Common myeloid progenitor, CD34-positive (primary cell): ENCODE data around the gene APOA1.

Experiments
- CTCF ChIA-PET: fragments of 350-600 bp; sonication (Branson Sonifier 250); formaldehyde crosslinking; loops from one replicate; lab custom pipeline; 2021; ENCODE audit warnings: antibody characterized with exemption; lab: Charles Lee
- POLR2A ChIA-PET: fragments of 350-600 bp; sonication (Branson Sonifier 250); formaldehyde crosslinking; loops from one replicate; lab custom pipeline; 2021; ENCODE audit warnings: antibody characterized with exemption; lab: Charles Lee
- DNase-seq, 3 donors: peaks; one replicate each; pipeline versions ENCODE4 v3.0.0 to v3.0.0-alpha.2; 2013
- H3K27ac ChIP-seq, 2 experiments: 1 replicate in 1 of 2; 2 replicates in 1 of 2; pipeline ENCODE4 v1.7.0; 2013; ENCODE audit warnings: inconsistent platforms in 2 of 2, low read length in 2 of 2, mild to moderate bottlenecking in 2 of 2, low read depth in 1 of 2, moderate library complexity in 1 of 2; ENCODE audit not compliant: severe bottlenecking in 2 of 2, insufficient read depth in 1 of 2, poor library complexity in 1 of 2
- H3K27me3 ChIP-seq, 5 experiments: replicated peaks in 2 of 5; 1 replicate in 3 of 5; 2 replicates in 2 of 5; pipeline versions ENCODE4 v1.6.1 to v1.7.0; 2013; ENCODE audit warnings: low read length in 4 of 5, mild to moderate bottlenecking in 2 of 5, moderate library complexity in 2 of 5, inconsistent platforms in 1 of 5; ENCODE audit not compliant: insufficient read depth in 5 of 5, control insufficient read depth in 4 of 5
- H3K36me3 ChIP-seq, 4 experiments: 1 replicate in 2 of 4; 2 replicates in 2 of 4; pipeline versions ENCODE4 v1.6.1 to v1.7.0; 2013; ENCODE audit warnings: low read length in 3 of 4, control low read depth in 1 of 4, mild to moderate bottlenecking in 1 of 4; ENCODE audit not compliant: control insufficient read depth in 4 of 4, insufficient read depth in 4 of 4
- H3K4me1 ChIP-seq, 4 experiments: 1 replicate in 3 of 4; 2 replicates in 1 of 4; pipeline versions ENCODE4 v1.6.1 to v1.7.1; 2013; ENCODE audit warnings: low read length in 3 of 4, mild to moderate bottlenecking in 3 of 4, control low read depth in 1 of 4, inconsistent platforms in 1 of 4, moderate library complexity in 1 of 4; ENCODE audit not compliant: control insufficient read depth in 4 of 4, insufficient read depth in 4 of 4; ENCODE audit errors: control extremely low read depth in 1 of 4
- H3K4me3 ChIP-seq, 7 experiments: 1 replicate in 4 of 7; 2 replicates in 3 of 7; pipeline versions ENCODE4 v1.5.1 to v1.7.0; 2013; ENCODE audit warnings: mild to moderate bottlenecking in 7 of 7, low read length in 6 of 7, moderate library complexity in 6 of 7, inconsistent platforms in 2 of 7, low read depth in 2 of 7, control low read depth in 1 of 7; ENCODE audit not compliant: insufficient read depth in 4 of 7, control insufficient read depth in 1 of 7; ENCODE audit errors: extremely low read depth in 1 of 7
- H3K9me3 ChIP-seq, 5 experiments: 1 replicate in 4 of 5; 2 replicates in 1 of 5; pipeline versions ENCODE4 v1.6.1 to v1.7.1; 2013; ENCODE audit warnings: low read length in 4 of 5, mild to moderate bottlenecking in 2 of 5, inconsistent platforms in 1 of 5, low read depth in 1 of 5, moderate library complexity in 1 of 5; ENCODE audit not compliant: control insufficient read depth in 4 of 5, insufficient read depth in 2 of 5; ENCODE audit errors: control extremely low read depth in 1 of 5
- WGBS: methylation state at CpG from one replicate; pipeline ENCODE4 v1.1.5; 2013; ENCODE audit not compliant: insufficient coverage; 5-methylcytosine and 5-hydroxymethylcytosine counted together

Gene APOA1

DNA sequence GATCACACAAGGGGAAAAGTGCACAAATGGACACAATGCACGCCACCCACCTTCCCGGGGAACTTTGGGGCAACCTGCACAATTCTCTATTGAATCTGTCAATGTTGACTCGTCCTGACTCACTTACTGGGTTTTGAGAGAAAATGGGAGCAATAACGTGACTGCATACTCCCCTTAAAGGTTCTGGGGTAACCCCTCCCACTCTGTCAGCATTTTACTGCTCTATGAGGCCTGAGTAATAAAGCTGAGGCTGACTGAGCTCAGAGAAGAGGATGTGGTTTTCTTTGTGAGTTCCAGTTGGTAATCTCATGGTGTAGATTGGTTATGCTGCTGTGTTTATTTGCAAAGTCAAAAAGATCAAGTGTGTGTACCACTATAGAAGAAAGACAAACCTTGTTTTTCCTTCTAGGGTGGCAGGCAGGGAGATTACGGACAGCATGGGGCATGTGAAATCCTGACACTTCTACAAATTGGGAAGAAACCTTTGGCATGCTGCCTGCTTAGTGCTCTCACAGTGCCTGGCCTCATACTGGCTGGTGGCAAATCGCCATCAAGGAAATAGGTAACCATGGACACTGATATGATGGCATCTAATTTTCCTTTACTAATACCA lies 16.1 kb upstream of the APOA1 start:
- 39% methylated on average over 4 of the region's 6 CpGs for WGBS
- Histone ChIP-seq H3K27me3 (no peaks in the 10 kb centered on the region), H3K4me3 (peak overlapping the region in 2 of 7 experiments; percentile 27 to 57), H3K9me3 (no peaks in the 10 kb centered on the region), H3K36me3 (peaks cover 4 to 31% (median 25%) of the 10 kb centered on the region in 4 experiments), H3K4me1 (peaks cover 40 to 73% (median 72%) of the 10 kb centered on the region in 4 experiments), H3K27ac (peak overlapping the region; percentile 79 to 87)
- peak; percentile 89 to 98 (median 97) for DNase-seq
- ChIA-PET POLR2A (interaction anchor here (0.7 to 1.2 kb wide), 5 partner anchors 12 to 146 kb away, joined by 3 to 6 read pairs (median 4); no protein-coding TSS in a partner anchor), CTCF (interaction anchor here (0.7 to 9.7 kb wide), 15 partner anchors 10 to 326 kb away, joined by 3 to 97 read pairs (median 4); partner anchors contain the start of genes APOA1 and APOA5)

DNA sequence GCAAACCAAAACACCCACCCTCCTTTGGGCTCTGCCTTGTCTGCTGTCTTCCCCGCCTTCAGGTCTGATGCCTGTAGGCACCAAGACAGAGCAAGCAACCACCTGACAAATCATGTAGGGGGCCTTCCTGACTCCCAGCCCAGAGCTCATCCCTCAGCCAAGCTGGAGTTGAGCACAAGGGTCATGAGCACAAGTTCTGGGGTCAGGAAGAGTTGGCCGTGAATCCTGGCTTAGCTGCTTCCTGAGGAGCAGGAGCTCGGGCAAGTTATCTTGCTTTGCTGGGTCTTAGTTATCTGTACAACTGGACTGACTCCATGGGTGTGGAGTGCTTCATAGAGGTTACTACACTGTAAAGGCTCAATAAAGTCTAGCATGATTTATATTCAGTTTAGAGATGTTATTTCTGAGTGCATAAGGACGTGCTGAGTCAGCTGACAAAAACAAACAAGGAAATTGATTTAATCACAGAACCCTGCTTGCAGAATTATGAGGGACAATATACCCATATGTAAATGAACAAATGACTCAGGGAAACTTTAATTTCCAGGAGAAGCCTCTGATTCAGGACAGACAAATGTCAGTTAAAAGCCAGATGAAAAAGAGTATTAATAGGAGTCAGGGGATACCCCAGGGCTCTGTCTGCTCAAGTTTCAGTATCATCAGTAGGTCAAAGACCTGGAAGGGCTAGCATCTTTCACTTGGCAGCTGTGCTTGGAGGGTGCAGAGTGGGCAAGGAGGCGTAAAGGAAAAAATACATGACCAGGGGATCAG lies 15.0 kb upstream of the APOA1 start:
- ChIA-PET CTCF (interaction anchor here (1.1 to 9.7 kb wide), 13 partner anchors 10 to 327 kb away, joined by 3 to 97 read pairs (median 4); partner anchors contain the start of genes APOA1 and APOA5), POLR2A (interaction anchor here (0.5 to 1.2 kb wide), 3 partner anchors 17 to 376 kb away, joined by 3 to 6 read pairs (median 4); no protein-coding TSS in a partner anchor)
- peaks cover 40 to 77% (median 73%) of the 10 kb centered on the region in 4 experiments for H3K4me1 ChIP-seq
- H3K4me3 ChIP-seq = peak overlapping the region in 4 of 7 experiments; percentile 29 to 63 (median 48)
- peak in 2 of 3 donors; percentile 24 to 42 for DNase-seq
- no peaks in the 10 kb centered on the region for H3K9me3 ChIP-seq
- H3K27me3 ChIP-seq = no peaks in the 10 kb centered on the region
- peak overlapping the region; percentile 40 to 87 for H3K27ac ChIP-seq
- peaks cover 4 to 27% (median 19%) of the 10 kb centered on the region in 4 experiments for H3K36me3 ChIP-seq
- WGBS = 56% methylated on average over 4 of the region's 5 CpGs

DNA sequence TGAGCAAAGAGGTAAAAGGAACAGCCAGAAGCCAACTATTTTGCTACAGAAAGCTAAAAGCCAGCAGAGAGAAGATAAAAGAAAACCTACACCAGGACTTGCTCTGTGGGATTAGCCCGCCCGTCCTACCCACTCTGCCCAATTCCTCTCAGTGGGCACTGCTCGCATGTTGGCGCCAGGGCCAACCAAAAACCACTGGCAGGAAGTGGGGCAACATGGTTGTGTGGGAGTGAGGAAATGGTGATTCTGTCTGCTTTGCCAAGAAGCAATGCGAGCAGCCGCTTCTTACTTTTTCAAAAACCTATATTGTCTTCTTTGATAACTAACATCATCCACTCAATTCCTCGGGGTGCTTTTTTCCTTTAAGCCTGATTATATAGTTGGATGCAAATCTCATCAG lies 14.2 kb upstream of the APOA1 start:
- H3K27me3 ChIP-seq = no peaks in the 10 kb centered on the region
- H3K9me3 ChIP-seq = no peaks in the 10 kb centered on the region
- no CpG with 5 or more reads among the region's 7 CpGs for WGBS
- H3K36me3 ChIP-seq = peaks cover 2 to 27% (median 24%) of the 10 kb centered on the region in 4 experiments
- ChIA-PET CTCF (interaction anchor here (1.0 to 9.7 kb wide), 10 partner anchors 10 to 255 kb away, joined by 3 to 97 read pairs (median 4); partner anchors contain the start of genes APOA1 and APOA5), POLR2A (interaction anchor here (1.1 kb wide), 1 partner anchor 16 kb away, joined by 3 read pairs; no protein-coding TSS in a partner anchor)
- peak overlapping the region; percentile 41 to 87 for H3K27ac ChIP-seq
- DNase-seq = peak; percentile 76 to 91 (median 88)
- H3K4me3 ChIP-seq = peak overlapping the region in 5 of 7 experiments; percentile 29 to 63 (median 46)
- H3K4me1 ChIP-seq = peaks cover 40 to 77% (median 73%) of the 10 kb centered on the region in 4 experiments

DNA sequence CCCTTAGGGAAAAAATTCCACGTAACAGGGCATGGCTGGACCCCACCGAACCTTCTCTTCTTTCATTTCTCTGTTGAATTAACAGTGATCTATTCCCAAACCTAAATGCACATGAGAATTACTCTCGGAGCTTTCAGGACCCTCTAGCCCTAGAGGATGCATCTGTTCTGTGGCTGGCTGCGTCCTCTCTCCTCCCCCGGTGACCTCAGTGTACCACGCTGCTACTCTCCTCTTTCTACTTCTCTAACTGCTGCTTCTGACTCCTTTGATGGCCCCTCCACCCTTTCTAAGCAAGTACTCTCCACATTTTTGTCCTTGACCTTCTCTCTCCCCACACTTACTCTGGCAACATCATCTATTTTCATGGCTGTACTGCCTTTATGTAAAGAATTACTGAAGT lies 12.1 kb upstream of the APOA1 start:
- DNase-seq = peak in 2 of 3 donors; percentile 92 to 94
- ChIA-PET POLR2A (interaction anchor here (0.6 to 1.3 kb wide), 2 partner anchors 38 to 62 kb away, joined by 3 to 4 read pairs; no protein-coding TSS in a partner anchor), CTCF (interaction anchor here (0.9 to 9.7 kb wide), 9 partner anchors 10 to 377 kb away, joined by 3 to 97 read pairs (median 4); partner anchors contain the start of genes APOA1 and APOA5)
- H3K9me3 ChIP-seq = no peaks in the 10 kb centered on the region
- peak overlapping the region in 1 of 2 experiments; percentile 25 for H3K27ac ChIP-seq
- peak overlapping the region in 2 of 7 experiments; percentile 6 to 48 for H3K4me3 ChIP-seq
- peaks cover 7 to 42% (median 33%) of the 10 kb centered on the region in 4 experiments for H3K36me3 ChIP-seq
- WGBS = 25% methylated on average over 5 of the region's 6 CpGs
- peaks cover 40 to 63% (median 59%) of the 10 kb centered on the region in 4 experiments for H3K4me1 ChIP-seq
- H3K27me3 ChIP-seq = no peaks in the 10 kb centered on the region

DNA sequence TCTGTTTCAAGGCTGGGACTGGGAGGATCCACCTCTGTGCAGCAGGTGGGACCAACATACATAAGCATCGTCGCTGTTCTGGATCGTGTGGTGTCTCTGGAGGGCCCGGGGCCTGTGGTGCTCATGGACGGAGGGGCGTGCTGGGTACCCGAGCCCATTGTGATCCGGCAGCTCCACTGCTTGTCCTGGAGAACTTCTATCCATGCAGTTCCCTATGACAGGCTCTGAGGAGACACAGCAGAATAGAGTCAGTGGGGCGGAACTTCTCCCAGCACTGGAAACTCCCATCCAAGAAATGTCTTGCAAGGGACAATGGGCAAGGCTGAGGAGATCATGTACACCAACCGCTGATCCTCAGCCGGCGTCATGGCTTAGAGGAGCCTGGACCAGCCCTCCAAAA lies 11.6 kb upstream of the APOA1 start:
- ChIA-PET CTCF (interaction anchor here (1.0 to 9.7 kb wide), 6 partner anchors 10 to 377 kb away, joined by 3 to 97 read pairs (median 5); partner anchors contain the start of genes APOA1 and APOA5), POLR2A (no interaction called here)
- peaks cover 7 to 42% (median 32%) of the 10 kb centered on the region in 4 experiments for H3K36me3 ChIP-seq
- WGBS = 97% methylated on average over 12 of the region's 12 CpGs
- no peak for DNase-seq
- H3K9me3 ChIP-seq = no peaks in the 10 kb centered on the region
- H3K27me3 ChIP-seq = no peaks in the 10 kb centered on the region
- peaks cover 38 to 59% (median 55%) of the 10 kb centered on the region in 4 experiments for H3K4me1 ChIP-seq
- peak overlapping the region in 1 of 7 experiments; percentile 26 for H3K4me3 ChIP-seq
- H3K27ac ChIP-seq = peak overlapping the region in 1 of 2 experiments; percentile 25

DNA sequence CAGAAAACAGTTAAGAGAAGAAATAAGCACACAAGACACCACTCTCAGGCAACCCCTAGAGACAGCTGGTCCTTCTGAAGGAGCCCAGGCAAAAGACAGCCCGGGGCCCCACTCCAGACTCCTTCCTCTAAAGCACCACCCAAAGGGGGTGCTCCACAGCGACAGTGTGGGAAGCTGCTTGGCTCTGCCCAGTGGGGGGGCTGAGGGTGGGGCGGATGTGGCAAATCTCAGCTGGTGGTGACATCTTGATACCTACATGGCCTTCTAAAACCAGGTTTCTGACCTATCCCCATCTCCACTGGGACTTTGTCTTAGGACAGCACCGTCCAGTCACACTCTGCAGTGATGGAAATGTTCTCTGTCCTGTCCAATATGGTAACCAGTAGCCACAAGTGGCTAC lies 10.2 kb upstream of the APOA1 start:
- no peaks in the 10 kb centered on the region for H3K9me3 ChIP-seq
- H3K36me3 ChIP-seq = peaks cover 7 to 56% (median 39%) of the 10 kb centered on the region in 4 experiments
- H3K4me3 ChIP-seq = no peak overlapping the region
- ChIA-PET CTCF (interaction anchor here (1.0 to 9.7 kb wide), 5 partner anchors 8 to 259 kb away, joined by 3 to 97 read pairs (median 6); partner anchors contain the start of genes APOA1 and APOA5), POLR2A (no interaction called here)
- no peak for DNase-seq
- peaks cover 27 to 45% (median 41%) of the 10 kb centered on the region in 4 experiments for H3K4me1 ChIP-seq
- H3K27me3 ChIP-seq = no peaks in the 10 kb centered on the region
- WGBS = 100% methylated on average over 3 of the region's 4 CpGs
- H3K27ac ChIP-seq = no peak overlapping the region
